Activated CD8-positive, alpha-beta memory T cell treated with anti-CD3 and anti-CD28 coated beads, Interleukin-2, amount 50 U/mL, for 1 hour (primary cell): ENCODE measurements around the gene CX3CR1.
"Not testable (repeated sequence)": the region's sequence is repeated elsewhere in the genome, so short reads cannot be mapped to it uniquely, and the experiment has no call there.

ENCODE experiments used
- DNase-seq: peaks from one replicate; pipeline ENCODE4 v3.0.0-alpha.2; 2020; ENCODE audit errors: extremely low read depth

The CX3CR1 gene

DNA sequence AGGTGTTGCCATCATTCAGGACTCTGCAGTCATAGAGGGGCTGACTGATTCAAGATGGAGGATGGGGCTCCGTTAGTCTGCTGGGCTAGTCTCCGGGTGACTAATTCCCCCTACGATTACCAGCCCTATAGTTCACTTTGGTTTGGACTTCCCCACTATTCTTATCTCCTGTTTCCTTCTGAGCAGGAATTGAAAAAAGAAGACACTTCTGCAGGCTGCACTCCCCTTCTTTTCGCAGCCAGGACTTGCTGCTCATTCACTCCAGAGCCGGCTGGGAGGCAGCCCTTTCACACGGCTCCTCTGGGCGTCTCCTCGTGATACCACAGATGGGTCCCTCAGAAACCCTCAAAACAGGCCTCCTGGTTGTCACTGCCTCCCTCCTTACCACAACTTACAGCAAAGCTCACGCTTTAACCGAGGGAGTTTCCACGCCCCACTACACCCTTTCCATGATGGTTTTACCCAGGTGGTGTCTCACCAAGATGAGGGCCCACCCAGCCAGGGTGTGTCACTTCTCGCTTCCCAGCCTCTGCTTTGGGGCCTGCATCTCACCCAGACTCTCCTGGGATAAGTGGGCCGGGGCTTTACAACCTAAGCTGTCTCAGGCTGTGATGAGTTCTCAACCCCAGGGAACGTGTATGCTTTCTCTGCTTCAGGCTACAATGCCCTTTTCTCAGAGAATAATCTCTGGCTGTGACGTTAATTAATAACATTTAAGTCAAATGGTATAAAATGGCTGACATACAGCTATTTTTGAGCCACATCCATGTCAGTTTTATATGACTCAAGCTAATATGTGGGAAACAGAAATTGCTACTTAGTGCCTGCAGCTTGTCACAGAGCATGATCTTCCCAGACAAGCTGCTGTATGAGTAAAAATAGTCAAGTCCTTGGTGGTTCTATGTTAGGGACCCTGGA lies 11.9 kb downstream of the CX3CR1 start:
- DNase-seq, result peak; percentile 47

DNA sequence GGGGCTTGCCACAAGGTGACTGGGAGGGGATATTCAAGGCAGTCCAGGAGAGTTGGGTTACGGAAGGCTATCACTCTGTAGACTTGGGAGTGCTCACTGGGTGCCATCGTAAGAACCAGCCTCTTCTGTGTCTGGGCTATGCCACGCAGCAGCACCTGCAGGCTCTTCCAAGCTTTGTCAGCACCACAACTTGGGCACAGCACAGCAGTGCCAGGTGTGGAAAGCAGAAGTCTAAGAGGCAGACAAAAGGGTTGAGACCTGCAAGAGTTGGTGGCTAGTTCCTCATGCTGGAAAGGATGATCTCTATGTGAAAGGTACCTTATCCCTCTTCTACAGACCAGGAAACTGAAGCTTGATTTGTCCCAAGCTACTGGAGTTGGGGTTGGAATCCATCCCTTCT lies 15.8 kb downstream of the CX3CR1 start:
- DNase-seq, result no peak

DNA sequence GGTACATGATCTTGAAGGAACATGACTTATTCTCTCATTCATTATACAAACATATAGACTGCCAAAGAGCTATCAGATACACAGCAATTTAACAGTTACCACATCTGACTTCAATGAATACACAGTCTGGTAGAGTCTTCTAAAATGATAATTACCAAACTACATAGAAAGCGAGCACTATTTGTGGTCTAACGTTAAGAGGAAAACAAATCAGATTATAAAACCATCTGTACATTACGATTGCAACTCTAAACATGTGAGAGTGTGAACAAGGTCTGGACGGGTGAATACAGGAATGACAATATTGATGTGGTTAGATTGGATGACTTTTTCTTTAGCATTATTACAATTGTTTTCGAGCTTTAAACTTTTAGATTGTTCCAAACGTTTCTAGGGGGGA lies 16.3 kb downstream of the CX3CR1 start:
- no peak for DNase-seq

DNA sequence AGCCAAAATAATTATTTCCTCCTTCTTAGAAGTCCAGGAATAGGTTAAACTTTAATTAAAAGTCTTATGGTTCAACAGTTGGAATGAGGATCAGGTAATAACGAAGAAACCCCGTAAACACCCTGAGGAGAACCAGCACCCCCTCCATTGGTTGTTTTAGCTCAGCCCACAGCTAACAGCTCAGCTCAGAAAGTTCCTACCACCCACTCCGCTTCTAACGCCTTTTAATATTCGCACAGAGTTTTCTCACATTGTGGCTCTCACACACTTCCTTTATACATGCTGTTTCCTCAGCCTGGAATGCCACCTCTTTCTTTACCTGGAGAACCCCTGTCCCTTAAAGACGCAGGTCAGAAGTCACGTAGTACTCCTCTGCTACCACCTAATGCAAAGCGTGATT lies 17.0 kb downstream of the CX3CR1 start:
- DNase-seq, result no peak

DNA sequence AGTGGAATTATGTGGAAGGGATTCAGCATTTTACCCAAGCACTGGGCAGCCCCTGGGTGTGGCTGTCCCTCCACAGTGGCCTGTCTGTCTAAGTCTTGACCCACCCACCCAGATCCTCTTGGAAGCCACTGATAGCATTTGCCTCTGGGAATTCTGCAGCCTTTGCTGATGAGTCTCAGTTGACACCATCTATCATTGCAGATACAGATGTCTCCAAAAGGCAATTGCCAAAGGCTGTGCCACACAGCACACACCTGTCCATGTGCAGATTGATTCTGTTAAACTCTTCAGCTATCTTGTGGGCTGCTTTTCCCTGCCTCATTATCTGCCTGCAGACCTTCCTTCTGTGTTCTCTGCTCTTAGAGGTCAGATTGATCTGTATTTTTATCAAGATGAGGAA lies 18.1 kb downstream of the CX3CR1 start:
- no peak for DNase-seq

DNA sequence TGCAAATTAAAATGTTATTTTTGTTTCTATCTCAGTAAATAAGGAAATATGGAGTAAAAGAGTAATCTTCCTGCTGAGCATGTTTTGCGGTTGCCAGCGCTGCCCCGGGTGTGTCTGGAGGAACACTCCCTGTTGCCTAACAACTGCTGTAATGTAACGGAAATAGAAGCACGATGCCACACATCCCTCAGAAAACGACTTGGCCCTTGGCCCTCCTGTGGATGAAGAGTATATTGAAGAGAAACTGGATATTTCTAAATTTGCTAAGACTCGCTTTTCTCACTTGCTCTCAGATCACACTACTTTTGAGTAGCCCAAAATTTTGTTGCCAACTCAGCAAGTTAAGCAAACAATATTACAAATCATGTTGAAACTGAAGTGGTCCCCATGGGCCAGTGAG lies 18.9 kb downstream of the CX3CR1 start:
- DNase-seq, result peak; percentile 16

DNA sequence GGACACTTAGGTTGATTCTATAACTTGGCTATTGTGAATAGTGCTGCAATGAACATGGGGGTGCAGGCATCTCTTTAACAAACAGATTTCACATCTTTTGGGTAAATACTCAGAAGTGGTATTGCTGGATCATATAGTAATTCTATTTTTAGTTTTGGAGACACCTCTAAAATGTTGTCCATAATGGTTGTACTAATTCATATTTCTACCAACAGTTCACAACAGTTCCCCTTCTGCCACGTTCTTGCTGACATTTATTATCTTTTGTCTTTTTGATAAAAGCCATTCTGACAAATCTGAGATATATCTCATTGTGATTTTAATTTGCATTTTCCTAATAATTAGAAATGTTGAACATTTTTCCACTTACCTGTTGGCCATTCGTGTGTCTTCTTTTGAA lies 19.5 kb downstream of the CX3CR1 start:
- no peak for DNase-seq

DNA sequence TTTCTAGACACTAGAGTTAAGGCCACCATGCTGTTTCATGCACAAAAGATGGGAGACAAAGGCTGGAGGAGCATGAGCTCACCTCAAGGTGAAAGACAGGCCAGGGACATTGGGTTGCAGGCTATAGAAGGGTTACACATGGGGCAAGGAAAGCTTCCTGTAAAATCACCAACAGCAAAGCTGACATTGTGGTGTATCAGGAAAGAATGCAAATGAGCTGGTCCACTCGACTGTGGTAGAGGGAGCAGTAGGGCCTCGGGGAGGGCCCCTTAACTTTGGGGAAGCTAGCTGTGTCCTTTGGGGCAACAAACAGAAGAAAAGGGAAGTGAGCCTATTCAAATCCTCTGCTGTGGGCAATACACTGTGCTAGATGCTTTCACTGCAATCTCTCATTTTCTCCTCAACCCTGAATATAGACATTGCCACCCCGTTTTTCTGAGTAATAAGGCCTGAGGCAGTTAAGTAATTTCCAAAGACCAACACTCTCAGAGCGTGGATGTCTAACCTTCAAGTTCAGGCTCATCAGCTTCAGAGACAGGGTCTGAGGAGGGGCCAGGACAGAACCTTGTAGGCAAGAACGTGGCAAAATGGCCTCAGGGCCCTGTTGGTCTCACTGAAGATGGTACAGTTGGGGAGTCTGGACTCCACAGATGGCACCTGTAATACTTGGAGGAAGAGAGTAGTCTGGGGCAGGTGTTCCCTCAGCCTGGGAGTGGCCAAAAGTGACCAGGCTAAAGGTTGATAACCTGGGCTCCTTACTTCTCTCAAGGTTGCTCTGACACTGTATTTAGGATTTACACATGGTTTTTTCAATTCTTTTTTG lies 24.1 kb downstream of the CX3CR1 start:
- no peak for DNase-seq

DNA sequence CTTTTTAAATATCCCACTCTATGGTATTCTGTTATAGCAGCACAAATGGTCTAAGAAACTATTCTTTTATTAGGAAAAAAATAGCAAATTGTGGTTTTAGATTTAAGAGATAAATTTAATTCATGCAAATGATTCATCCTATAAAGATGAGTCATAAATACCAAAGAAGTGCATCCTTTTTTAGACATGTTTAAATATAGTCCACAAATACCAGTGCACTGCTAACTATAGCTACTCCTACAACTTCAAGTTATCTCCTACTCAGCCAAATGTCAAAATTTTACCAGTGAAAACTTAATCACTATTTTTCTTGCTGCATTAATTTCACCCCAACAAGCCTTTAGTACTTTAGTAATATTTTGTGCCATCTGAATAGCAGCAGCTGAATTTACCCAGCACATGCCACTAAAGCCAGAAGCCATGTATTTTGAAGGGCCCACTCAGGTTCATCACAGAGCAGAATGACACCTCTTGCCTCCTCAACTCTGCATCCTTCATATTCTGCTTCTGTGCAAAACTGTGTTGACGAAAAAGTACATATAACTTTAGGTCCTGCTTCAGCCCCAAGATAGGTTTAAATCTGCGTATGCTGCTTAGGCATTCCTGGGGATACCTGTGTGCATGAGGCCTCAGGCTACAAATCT lies 24.9 kb downstream of the CX3CR1 start:
- no peak for DNase-seq

DNA sequence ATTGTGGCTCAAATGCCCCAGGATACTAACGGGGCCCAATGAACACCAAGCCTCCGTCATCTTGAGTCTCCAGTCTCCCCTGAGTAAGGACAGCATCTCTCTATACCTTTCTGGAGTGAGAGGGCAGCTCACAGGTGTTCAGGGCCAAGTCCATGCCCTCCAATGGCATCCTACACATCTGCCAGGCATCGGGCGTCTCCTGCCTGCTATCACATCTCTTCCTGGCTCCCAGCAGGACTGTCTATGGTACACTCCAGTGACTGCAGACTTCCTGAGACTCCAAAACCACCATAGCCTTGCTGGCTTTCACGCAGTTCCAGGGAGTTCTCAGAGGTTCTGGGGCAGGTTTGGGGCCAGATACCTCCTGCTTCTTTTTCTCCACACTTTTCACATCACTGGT lies 28.3 kb downstream of the CX3CR1 start:
- no peak for DNase-seq

DNA sequence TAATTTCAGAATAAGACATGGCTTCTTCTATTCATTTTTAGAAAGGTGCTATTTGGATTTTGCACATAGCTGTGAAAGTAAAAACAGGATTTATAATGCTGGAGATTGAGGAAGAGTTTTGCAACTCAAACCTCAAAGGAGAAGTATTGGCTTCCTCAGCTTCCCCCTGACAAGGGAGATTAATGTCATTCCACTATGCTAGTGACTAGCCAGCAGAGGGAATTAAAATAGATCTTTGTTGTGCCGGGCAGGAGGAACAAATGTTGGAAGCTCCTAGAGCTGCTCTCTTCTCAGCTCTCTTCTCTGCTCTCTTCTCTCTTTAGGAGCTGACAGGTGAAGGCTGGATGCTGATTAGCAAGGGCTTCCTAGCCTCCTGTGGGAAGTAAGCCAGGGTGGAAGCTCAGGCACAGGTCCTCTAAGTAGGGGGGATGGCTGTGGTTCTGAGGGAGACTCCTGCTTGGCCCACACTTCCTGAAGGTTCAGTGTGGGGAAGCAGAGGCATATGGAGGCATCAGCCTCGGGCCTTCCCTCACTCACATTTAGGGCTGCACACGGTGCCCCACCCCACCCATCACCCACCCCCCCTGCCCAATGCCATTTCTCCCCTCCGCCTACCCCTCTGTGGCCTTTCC lies 29.6 kb downstream of the CX3CR1 start:
- no peak for DNase-seq

DNA sequence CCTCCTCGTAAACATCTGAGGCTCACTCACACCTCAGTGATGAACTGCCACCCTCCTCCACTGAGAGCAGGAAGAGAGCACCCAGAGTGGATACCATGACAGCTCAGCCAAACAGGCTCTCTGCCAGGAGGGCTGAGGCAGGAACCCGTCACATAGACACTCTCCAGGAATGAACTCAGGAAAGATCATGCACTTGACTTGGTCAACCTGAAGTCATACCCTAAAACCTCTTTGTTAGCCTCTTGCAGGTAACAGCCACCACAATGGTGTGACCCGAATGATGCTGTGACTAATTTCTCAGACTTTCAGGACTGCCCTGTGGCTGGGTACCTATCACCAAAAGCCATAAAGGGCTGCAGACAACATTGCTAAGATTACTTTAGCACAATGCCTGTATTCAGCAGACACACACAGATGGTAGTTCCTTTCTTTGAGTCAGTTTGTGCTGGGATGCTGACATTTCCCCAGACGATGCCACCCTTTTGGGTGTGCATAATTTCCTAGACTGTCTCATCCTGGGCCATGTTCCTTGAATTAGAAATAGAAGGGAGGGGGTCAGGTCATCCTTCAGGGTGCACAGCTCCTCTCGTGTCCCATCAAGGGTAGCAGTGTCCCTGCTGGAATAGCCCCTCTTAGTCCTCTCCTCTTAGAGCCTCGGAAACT lies 30.3 kb downstream of the CX3CR1 start:
- no peak for DNase-seq

DNA sequence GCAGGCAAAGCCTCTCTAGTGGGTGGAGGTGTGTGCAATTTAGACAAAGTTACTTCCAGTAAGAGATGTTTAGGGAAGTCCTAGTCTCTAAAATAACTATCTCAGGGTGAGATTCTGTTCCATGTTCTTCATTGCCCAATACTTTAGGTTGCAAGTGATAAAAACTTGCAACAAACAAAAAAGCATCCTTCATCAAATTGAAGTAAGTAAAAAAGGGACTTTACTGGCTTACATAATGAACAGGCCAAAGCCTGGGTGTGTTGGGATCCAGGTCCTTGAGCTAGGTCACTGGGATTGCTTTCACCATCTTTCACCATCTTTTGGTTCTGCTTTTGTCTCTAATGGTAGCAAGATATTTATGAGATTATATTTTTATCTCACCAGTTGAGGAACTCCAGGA lies 38.3 kb downstream of the CX3CR1 start:
- DNase-seq, result no peak

DNA sequence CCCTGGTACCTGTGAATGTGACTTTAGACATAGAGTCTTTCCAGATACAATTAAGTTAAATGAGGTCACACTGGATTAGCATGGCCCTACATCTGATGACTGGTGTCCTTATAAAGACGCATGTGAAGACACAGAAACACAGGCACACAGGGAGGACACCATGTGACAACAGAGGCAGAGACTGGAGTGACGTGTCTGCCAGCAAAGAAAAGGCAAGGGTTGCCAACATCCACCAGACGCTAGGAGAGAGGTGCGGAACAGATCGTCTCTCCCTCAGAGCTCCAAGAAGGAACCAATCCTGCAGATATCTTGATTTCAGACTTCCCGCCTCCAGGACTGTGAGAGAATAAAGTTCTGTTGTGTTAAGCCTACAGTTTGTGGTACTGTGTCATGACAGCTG lies 42.8 kb downstream of the CX3CR1 start:
- DNase-seq, result no peak

DNA sequence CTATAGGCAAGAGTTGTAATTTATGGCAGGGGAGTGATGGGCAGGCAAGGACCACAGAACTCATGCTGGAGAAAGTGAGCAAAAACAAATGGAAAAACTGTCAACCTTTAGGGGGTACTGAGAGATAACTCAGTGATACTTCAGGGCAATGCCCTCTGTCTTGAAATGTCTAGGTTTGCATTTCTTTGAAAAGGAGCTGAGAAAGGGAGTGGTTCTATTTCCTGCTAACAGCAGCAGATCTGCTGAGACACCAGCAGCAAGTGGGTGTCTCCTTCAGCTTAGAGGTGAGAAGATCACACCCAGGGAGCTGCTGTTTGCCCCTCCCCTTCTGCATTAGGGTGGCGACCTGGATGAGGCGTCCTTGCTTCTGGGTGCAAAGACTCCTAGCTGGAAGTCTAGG lies 45.2 kb downstream of the CX3CR1 start:
- DNase-seq, result no peak

DNA sequence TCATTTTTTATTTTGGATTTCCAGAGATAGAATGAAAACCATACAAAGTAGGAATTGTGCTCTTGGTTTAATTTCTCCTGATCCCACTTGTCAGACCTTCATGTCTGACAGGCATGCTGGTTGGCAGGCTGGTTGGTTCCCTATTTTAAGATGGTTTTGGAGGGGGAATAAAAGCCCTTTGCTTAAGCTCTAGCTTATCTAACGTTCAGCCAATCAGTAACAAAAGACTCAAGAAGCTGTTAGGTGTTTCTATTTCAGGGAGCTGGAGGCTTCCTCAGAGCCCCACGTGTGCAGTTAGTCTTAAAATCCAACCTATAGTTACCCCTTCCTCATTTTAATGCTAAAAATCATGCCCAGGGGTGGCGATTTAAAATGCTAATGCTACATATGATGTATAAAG lies 47.0 kb downstream of the CX3CR1 start:
- DNase-seq, result no peak

DNA sequence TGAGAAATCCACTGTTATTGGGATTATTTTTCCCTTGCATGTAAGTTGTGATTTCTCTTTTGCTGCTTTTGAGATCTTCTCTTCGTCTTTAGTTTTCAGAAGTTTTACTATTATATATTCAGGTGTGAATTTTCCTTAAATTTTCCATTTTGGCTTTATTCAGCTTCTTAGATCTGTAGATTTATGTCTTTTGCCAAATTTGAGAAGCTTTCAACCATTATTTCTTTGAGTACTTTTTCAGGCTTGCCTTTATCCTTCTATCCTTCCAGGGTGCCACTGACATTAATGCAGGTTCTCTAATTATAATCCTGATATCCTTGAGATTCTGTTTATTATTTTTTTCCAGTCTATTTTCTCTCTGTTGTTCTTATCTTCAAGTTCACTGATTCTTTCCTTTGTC lies 49.4 kb downstream of the CX3CR1 start:
- DNase-seq, result no peak

DNA sequence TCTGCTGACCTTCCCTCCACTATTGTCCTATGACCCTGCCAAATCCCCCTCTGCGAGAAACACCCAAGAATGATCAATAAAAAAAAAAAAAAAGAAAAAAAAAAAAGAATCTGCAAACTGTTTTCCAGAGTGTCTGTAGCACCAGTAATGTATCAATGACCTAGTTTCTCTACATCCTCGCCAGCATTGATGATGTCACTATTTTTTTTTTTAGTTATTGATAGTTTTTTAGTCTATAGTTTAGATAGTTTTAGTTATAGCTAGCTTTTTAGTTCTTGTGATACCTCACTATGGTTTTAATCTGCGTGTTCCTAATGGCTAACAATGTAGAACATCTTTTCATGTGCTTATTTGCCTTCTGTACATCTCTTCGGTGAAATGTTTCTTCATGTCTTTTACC lies 51.3 kb downstream of the CX3CR1 start:
- no peak for DNase-seq

DNA sequence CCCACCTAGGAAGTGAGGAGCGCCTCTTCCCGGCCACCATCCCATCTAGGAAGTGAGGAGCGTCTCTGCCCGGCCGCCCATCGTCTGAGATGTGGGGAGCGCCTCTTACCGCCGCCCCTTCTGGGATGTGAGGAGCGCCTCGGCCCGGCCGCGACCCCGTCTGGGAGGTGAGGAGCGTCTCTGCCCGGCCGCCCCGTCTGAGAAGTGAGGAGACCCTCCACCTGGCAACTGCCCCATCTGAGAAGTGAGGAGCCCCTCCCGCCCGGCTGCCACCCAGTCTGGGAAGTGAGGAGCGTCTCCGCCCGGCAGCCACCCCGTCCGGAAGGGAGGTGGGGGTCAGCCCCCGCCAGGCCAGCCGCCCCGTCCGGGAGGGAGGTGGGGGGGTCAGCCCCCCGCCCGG lies 52.2 kb downstream of the CX3CR1 start:
- DNase-seq, result not testable (repeated sequence)

DNA sequence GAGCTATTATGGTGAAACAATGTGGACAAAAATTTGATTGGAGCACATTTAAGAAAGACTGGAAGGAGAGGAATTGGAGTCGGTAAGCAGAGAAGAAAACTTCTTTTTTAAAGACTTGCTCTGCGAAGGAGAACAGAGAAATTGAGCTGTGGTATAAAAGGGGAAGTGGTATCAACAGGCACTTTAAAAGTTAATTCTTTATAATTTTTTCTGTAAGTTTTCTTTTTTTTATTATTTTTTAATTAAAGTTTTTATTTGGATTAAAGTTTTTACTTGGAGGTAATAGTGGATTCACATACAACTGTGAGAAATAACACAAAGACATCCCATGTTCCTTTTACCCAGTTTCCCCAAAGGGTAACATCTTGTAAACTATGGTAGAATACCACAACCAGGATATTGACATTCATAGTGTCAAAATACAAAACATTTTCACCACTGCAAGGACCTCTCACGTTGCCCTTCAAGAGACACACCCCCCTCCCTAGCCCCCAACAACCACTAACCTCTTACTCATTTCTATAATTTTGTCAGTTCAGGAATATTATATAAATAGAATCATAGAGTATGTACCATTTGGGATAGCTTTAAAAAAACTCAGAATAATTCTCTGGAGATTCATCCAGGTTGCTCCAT lies 53.6 kb downstream of the CX3CR1 start:
- DNase-seq, result no peak

DNA sequence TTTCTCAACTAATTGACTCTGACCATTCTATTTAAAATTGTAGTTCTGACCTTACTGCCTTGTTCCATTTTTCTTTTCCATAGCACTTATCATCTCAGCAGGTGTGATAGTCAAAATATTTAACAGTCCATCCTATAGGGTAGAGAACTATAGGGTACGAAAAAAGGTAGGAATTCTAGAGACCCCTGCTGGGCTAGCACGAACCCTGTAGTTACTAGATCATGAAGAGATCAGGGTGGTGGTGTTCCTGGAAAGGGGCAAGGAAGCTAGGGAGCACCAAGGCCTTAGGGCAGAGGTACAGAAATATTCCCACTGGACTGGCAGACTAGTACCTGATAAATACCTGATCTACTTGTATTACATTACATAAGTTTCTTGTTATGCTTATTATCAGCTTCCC lies 55.5 kb downstream of the CX3CR1 start:
- DNase-seq, result no peak
